ENCODE results near the gene ZMYND12. TPM values are rescaled to one million over a fixed set of nuclear protein-coding genes. Genes with fewer than 3 reads are reported as not detected.

Gene ZMYND12
- polyA plus RNA-seq, 1 donor, result 1.3 TPM

GRCh38 chr1:42399315-42400100 is 56.3 kb downstream of the ZMYND12 start:
- WGBS (ENCODE audit: insufficient coverage, low lambda C conversion rate), result 100% methylated on average over 1 of the region's 10 CpGs
- no peaks in the 10 kb centered on the region for H3K4me1 ChIP-seq (ENCODE audit: control insufficient read depth, insufficient read depth, low read length)

GRCh38 chr1:42392967-42393848 is 62.6 kb downstream of the ZMYND12 start:
- H3K4me1 ChIP-seq (ENCODE audit: control insufficient read depth, insufficient read depth, low read length), result no peaks in the 10 kb centered on the region
- H3K27me3 ChIP-seq (ENCODE audit: control insufficient read depth, insufficient read depth, low read length), result peaks cover 3% of the 10 kb centered on the region
- H3K27ac ChIP-seq (ENCODE audit: low read length), result no peak overlapping the region
- no peaks in the 10 kb centered on the region for H3K36me3 ChIP-seq (ENCODE audit: control insufficient read depth, insufficient read depth, low read length)
- no peak overlapping the region for H3K4me3 ChIP-seq (ENCODE audit: low read length)
- no peak for DNase-seq
- H3K9me3 ChIP-seq (ENCODE audit: control insufficient read depth, low read depth, low read length), result no peaks in the 10 kb centered on the region
- WGBS (ENCODE audit: insufficient coverage, low lambda C conversion rate), result 100% methylated on average over 1 of the region's 2 CpGs

More at GRCh38 chr1:42399315-42400100, 56.3 kb downstream of the ZMYND12 start:
- H3K4me3 ChIP-seq (ENCODE audit: low read length), result no peak overlapping the region
- H3K27ac ChIP-seq (ENCODE audit: low read length), result no peak overlapping the region
- no peaks in the 10 kb centered on the region for H3K27me3 ChIP-seq (ENCODE audit: control insufficient read depth, insufficient read depth, low read length)
- H3K36me3 ChIP-seq (ENCODE audit: control insufficient read depth, insufficient read depth, low read length), result no peaks in the 10 kb centered on the region
- no peak for DNase-seq
- H3K9me3 ChIP-seq (ENCODE audit: control insufficient read depth, low read depth, low read length), result no peaks in the 10 kb centered on the region

GRCh38 chr1:42392255-42392654 is 63.6 kb downstream of the ZMYND12 start:
- Histone ChIP-seq H3K27me3 (ENCODE audit: control insufficient read depth, insufficient read depth, low read length) (peaks cover 3% of the 10 kb centered on the region), H3K36me3 (ENCODE audit: control insufficient read depth, insufficient read depth, low read length) (no peaks in the 10 kb centered on the region), H3K27ac (ENCODE audit: low read length) (no peak overlapping the region), H3K9me3 (ENCODE audit: control insufficient read depth, low read depth, low read length) (no peaks in the 10 kb centered on the region), H3K4me1 (ENCODE audit: control insufficient read depth, insufficient read depth, low read length) (no peaks in the 10 kb centered on the region), H3K4me3 (ENCODE audit: low read length) (no peak overlapping the region)
- no peak for DNase-seq
- WGBS (ENCODE audit: insufficient coverage, low lambda C conversion rate), result no CpG with 5 or more reads among the region's 2 CpGs

GRCh38 chr1:42386051-42386450 is 69.8 kb downstream of the ZMYND12 start:
- H3K27me3 ChIP-seq (ENCODE audit: control insufficient read depth, insufficient read depth, low read length), result peaks cover 8% of the 10 kb centered on the region

GRCh38 chr1:42385283-42385682 is 70.5 kb downstream of the ZMYND12 start:
- Histone ChIP-seq H3K27me3 (ENCODE audit: control insufficient read depth, insufficient read depth, low read length) (peaks cover 9% of the 10 kb centered on the region), H3K4me1 (ENCODE audit: control insufficient read depth, insufficient read depth, low read length) (no peaks in the 10 kb centered on the region), H3K9me3 (ENCODE audit: control insufficient read depth, low read depth, low read length) (no peaks in the 10 kb centered on the region), H3K36me3 (ENCODE audit: control insufficient read depth, insufficient read depth, low read length) (no peaks in the 10 kb centered on the region), H3K27ac (ENCODE audit: low read length) (no peak overlapping the region), H3K4me3 (ENCODE audit: low read length) (no peak overlapping the region)
- no peak for DNase-seq
- WGBS (ENCODE audit: insufficient coverage, low lambda C conversion rate), result no CpG with 5 or more reads among the region's 1 CpG

More at GRCh38 chr1:42386051-42386450, 69.8 kb downstream of the ZMYND12 start:
- Histone ChIP-seq H3K4me3 (ENCODE audit: low read length) (no peak overlapping the region), H3K9me3 (ENCODE audit: control insufficient read depth, low read depth, low read length) (no peaks in the 10 kb centered on the region), H3K27ac (ENCODE audit: low read length) (no peak overlapping the region), H3K36me3 (ENCODE audit: control insufficient read depth, insufficient read depth, low read length) (no peaks in the 10 kb centered on the region), H3K4me1 (ENCODE audit: control insufficient read depth, insufficient read depth, low read length) (no peaks in the 10 kb centered on the region)
- DNase-seq, result no peak
- 100% methylated on average over 1 of the region's 6 CpGs for WGBS (ENCODE audit: insufficient coverage, low lambda C conversion rate)

GRCh38 chr1:42381280-42381673 is 74.5 kb downstream of the ZMYND12 start:
- H3K36me3 ChIP-seq (ENCODE audit: control insufficient read depth, insufficient read depth, low read length), result no peaks in the 10 kb centered on the region
- no CpG with 5 or more reads among the region's 8 CpGs for WGBS (ENCODE audit: insufficient coverage, low lambda C conversion rate)
- H3K9me3 ChIP-seq (ENCODE audit: control insufficient read depth, low read depth, low read length), result no peaks in the 10 kb centered on the region
- peaks cover 20% of the 10 kb centered on the region for H3K27me3 ChIP-seq (ENCODE audit: control insufficient read depth, insufficient read depth, low read length)
- DNase-seq, result no peak
- peaks cover 3% of the 10 kb centered on the region for H3K4me1 ChIP-seq (ENCODE audit: control insufficient read depth, insufficient read depth, low read length)
- no peak overlapping the region for H3K27ac ChIP-seq (ENCODE audit: low read length)
- H3K4me3 ChIP-seq (ENCODE audit: low read length), result peak overlapping the region; percentile 18

GRCh38 chr1:42380586-42381279 is 75.1 kb downstream of the ZMYND12 start, which contains the start of gene RIMKLA:
TSS of gene RIMKLA (plus strand) at chr1:42380792. CDS start at chr1:42380935, 143 bp downstream.
- no peaks in the 10 kb centered on the region for H3K9me3 ChIP-seq (ENCODE audit: control insufficient read depth, low read depth, low read length)
- no peak within 1 kb of the TSS for H3K27ac ChIP-seq (ENCODE audit: low read length)
- peaks cover 20% of the 10 kb centered on the region for H3K27me3 ChIP-seq (ENCODE audit: control insufficient read depth, insufficient read depth, low read length)
- H3K36me3 ChIP-seq (ENCODE audit: control insufficient read depth, insufficient read depth, low read length), result no peaks in the 10 kb centered on the region
- DNase-seq, result peak; percentile 18 to 70
- H3K4me1 ChIP-seq (ENCODE audit: control insufficient read depth, insufficient read depth, low read length), result peaks cover 3% of the 10 kb centered on the region
- WGBS (ENCODE audit: insufficient coverage, low lambda C conversion rate), result no CpG with 5 or more reads among the region's 101 CpGs
- H3K4me3 ChIP-seq (ENCODE audit: low read length), result peak within 1 kb of the TSS; percentile 28

Other genes starting within 250 kb of the ZMYND12 start
- gene FOXJ3, start 120.8 kb downstream of the ZMYND12 start, polyA plus RNA-seq, result 39.0 TPM
- 0.78 TPM for gene RIMKLA, start 75.2 kb downstream of the ZMYND12 start, polyA plus RNA-seq
- gene PPCS, start 521 bp upstream of the ZMYND12 start, polyA plus RNA-seq, result 105 TPM
- gene CCDC30, start 7.3 kb upstream of the ZMYND12 start, polyA plus RNA-seq, result 5.0 TPM
- gene PPIH, start 202.4 kb upstream of the ZMYND12 start, polyA plus RNA-seq, result 54.5 TPM
- 563 TPM for gene YBX1, start 226.4 kb upstream of the ZMYND12 start, polyA plus RNA-seq